AG10803 (cell line): ENCODE data around the gene MCRIP1.

ENCODE experiments used
- DNase-seq: peaks from one replicate; pipeline ENCODE4 v3.0.0; 2010; ENCODE audit warnings: low read depth
- H3K4me3 ChIP-seq: 2 replicates; pipeline ENCODE4 v1.5.1; 2011; ENCODE audit warnings: mild to moderate bottlenecking, low read length, control low read depth
- TF ChIP-seq, protein P1 (sequence below): conservative IDR thresholded peaks from 2 replicates; pipeline ENCODE4 v1.5.1; 2011; ENCODE audit warnings: mild to moderate bottlenecking, low read length, control low read depth, inconsistent platforms

Gene MCRIP1

DNA sequence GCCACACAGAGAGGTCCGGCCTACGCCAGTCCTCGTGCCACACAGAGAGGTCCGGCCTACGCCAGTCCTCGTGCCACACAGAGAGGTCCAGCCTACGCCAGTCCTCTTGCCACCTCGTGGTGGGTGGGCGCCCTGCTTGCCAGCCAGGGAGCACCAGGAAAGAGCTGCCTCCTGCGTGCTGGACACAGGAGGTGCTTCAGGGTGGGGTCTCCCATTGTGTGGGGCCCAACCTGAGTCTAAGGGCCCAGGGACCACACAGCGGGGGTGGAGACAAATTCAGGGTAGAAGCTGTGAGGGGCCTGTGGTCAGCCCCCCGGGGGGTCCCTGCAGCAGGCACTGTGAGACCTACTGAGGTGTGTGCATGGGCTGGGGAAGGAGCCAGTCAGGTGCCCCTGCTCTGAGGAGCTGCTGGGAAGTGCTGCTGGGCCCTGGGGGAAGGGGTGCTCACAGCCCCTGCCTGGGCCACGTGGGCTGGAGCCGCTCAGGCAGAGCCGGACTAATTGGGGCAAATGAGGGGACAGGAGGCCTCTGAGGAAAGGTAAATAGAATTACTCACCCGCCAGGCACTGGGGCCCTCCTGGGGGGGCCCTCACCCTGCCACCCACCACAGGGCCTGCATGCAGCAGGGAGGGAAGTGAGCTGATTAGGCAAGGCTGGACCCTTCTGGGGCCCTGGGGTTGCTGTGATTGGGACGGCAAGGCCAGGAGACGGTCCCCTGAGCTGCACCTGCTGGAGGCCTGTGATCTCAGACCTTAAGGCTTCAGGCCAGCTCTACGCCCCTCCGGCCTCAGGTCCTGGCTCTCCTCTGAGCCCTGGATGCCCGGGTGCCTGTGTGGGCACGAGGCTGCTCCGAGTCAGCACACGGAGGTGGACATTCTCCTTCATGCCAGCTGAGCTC is 18.1 kb downstream of the MCRIP1 start:
- TF ChIP-seq, protein P1, sequence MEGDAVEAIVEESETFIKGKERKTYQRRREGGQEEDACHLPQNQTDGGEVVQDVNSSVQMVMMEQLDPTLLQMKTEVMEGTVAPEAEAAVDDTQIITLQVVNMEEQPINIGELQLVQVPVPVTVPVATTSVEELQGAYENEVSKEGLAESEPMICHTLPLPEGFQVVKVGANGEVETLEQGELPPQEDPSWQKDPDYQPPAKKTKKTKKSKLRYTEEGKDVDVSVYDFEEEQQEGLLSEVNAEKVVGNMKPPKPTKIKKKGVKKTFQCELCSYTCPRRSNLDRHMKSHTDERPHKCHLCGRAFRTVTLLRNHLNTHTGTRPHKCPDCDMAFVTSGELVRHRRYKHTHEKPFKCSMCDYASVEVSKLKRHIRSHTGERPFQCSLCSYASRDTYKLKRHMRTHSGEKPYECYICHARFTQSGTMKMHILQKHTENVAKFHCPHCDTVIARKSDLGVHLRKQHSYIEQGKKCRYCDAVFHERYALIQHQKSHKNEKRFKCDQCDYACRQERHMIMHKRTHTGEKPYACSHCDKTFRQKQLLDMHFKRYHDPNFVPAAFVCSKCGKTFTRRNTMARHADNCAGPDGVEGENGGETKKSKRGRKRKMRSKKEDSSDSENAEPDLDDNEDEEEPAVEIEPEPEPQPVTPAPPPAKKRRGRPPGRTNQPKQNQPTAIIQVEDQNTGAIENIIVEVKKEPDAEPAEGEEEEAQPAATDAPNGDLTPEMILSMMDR: no peak
- H3K4me3 ChIP-seq: no peak overlapping the region
- no peak for DNase-seq

DNA sequence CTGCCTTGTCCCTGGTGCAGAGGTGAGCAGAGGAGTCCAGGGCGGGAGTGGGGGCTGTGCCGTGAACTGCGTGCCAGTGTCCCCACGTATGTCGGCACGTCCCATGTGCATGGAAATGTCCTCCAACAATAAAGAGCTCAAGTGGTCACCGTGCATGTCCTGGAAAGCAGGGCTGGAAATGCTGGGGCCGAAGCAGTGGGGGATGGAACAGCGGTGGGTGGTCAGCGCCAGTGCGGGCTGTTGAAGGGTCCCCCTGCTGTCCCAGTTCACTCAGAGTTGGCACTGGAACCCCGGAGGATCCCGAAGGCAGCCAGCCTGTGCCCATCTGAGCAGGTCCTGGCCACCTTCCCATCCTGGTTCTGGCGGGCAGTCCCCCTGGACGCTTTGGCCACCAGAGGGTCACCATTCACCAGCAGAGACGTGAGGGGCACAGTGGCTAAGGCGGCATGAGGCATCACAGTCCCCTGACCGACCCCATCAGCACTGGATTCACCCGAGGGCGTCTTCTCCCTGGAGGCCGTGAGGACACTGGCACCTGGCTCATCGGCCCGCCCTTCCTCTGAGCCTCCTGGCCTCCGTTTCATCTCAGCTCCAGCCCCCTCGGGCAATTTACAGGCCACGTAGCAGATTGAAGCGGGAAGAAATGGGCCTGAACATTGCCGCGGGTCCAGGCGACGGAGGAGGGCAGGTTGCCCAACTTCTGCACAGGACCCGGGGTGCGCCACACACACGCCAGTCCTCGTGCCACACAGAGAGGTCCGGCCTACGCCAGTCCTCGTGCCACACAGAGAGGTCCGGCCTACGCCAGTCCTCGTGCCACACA is 19.0 kb downstream of the MCRIP1 start:
- TF ChIP-seq, protein P1: no peak

DNA sequence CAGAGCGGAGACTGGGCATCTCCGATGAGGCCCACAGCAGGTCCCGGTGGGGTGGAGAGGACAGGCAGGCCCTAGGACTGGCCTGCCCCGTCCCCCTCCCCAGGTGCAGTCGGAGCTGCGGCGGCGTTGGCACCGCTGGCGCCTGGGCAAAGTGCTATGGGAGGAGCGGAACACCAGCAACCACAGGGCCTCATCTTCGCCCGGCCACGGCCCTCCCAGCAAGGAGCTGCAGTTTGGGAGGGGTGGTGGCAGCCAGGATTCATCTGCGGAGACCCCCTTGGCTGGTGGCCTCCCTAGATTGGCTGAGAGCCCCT is 19.8 kb downstream of the MCRIP1 start:
- H3K4me3 ChIP-seq: no peak overlapping the region
- DNase-seq: no peak
- TF ChIP-seq, protein P1: no peak

More for the DNA sequence above, 19.0 kb downstream of the MCRIP1 start:
- no peak for DNase-seq
- no peak overlapping the region for H3K4me3 ChIP-seq

DNA sequence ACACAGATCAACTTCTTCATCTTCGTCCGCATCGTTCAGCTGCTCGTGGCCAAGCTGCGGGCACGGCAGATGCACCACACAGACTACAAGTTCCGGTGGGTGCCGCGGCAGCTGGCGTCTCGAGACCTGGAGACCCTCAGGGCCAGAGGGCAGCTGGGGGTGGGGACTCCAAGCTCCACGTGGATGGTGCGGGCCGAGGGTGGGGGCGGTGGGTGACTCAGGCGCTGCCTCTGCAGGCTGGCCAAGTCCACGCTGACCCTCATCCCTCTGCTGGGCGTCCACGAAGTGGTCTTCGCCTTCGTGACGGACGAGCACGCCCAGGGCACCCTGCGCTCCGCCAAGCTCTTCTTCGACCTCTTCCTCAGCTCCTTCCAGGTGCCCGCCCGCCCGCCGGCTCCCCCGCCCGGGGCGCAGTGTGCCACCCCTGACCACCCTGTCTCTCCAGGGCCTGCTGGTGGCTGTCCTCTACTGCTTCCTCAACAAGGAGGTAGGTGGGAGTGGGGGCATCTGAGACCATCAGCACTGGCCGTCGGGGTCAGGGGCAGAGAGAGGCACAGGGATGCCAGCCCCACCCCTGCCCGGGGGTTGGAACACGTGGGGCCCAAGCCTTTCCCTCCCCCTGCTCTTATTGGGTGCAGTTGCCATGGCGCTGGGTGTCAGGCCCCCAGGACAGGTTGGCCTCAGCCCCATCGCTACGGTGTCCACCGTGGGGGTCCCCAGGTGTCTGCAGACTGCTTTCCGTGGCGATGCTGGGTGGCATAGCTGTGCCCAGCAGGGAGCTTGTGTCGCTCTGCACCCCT is 20.3 kb downstream of the MCRIP1 start:
- no peak overlapping the region for H3K4me3 ChIP-seq
- DNase-seq: no peak
- TF ChIP-seq, protein P1: no peak

DNA sequence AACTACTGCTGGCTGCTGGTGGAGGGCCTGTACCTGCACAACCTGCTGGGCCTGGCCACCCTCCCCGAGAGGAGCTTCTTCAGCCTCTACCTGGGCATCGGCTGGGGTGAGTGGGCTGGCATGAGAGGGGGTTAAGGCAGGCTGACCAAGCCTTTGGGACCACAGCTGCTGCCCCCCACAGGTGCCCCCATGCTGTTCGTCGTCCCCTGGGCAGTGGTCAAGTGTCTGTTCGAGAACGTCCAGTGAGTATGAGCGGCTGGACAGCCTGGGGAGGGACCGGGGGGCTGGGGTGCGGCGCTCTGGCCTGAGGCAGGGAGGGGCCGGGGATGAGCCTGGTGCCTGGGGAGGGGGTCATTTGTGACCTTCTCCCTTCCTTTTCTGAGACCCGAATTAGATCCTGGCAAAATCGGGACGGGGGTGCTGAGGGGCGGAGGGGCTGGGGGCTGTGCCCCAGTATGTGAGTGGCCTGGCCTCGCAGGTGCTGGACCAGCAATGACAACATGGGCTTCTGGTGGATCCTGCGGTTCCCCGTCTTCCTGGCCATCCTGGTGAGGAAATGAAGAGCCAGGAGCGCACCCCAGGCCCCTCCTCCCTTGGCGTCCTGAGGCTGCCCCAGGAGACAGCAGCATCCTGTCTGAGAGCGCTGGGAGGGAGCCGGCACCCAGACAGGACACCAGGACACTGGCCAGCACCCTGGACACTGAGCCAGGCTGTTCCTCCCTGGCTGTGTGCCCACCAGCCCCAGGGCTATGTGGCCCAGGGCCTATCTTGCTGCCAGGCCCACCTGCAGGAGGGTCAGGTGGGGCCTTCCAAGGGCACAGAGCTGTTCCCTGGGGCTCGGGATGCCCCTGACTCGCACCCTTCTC is 21.2 kb downstream of the MCRIP1 start:
- DNase-seq: no peak
- TF ChIP-seq, protein P1: no peak
- no peak overlapping the region for H3K4me3 ChIP-seq
